ENCODE data around the gene ASTN1.

GRCh38 chr1:176866011-176866714 lies 298.3 kb downstream of the ASTN1 start:
- no peak for TF ChIP-seq YY1 (IDR thresholded peaks at IDR 0.05; ENCODE audit: insufficient read depth, insufficient read length)
- no peak for TF ChIP-seq ZNF274 (IDR thresholded peaks at IDR 0.05; ENCODE audit: low read depth, low read length)

All from NT2/D1 (cell line).